AG04449 (cell line): ENCODE measurements around the gene LRRIQ1.
A peak's percentile ranks its signal among the peaks of the same experiment; 100 is the strongest.

Source experiments
- CTCF ChIA-PET: fragments of 350-600 bp; formaldehyde crosslinking; extraction: SDS; loops from one replicate; lab custom pipeline; 2021; ENCODE audit warnings: antibody characterized with exemption; lab: Yijun Ruan, JAX
- POLR2A ChIA-PET: fragments of 400-600, 350-600 bp; formaldehyde crosslinking; extraction: SDS; loops from one replicate; lab custom pipeline; 2020; ENCODE audit warnings: antibody characterized with exemption, inconsistent platforms; lab: Yijun Ruan, JAX
- DNase-seq: peaks from one replicate; pipeline ENCODE4 v3.0.0-alpha.2; 2010; ENCODE audit warnings: low read depth, low spot score
- H3K4me3 ChIP-seq: 2 replicates; pipeline ENCODE4 v1.5.1; 2011; ENCODE audit warnings: low read depth, mild to moderate bottlenecking, control low read depth, low read length
- CTCF ChIP-seq: IDR thresholded peaks from one replicate; pipeline ENCODE4 v1.5.1; 2011; ENCODE audit warnings: mild to moderate bottlenecking, moderate library complexity, low read length, control low read depth, inconsistent platforms; ENCODE audit not compliant: insufficient read depth; ENCODE audit errors: missing control alignments

The LRRIQ1 gene

GRCh38 chr12:85060916-85061315 is 24.8 kb downstream of the LRRIQ1 start:
- CTCF ChIA-PET = interaction anchor here (0.7 to 1.5 kb wide), 3 partner anchors 32 to 870 kb away, joined by 3 to 4 read pairs (median 3); no protein-coding TSS in a partner anchor
- no peak for TF ChIP-seq CTCF
- POLR2A ChIA-PET = no interaction called here

GRCh38 chr12:85065837-85066482 is 29.8 kb downstream of the LRRIQ1 start:
- no peak overlapping the region for H3K4me3 ChIP-seq
- ChIA-PET POLR2A (no interaction called here), CTCF (no interaction called here)
- DNase-seq = no peak
- no peak for TF ChIP-seq CTCF

More at GRCh38 chr12:85060916-85061315, 24.8 kb downstream of the LRRIQ1 start:
- H3K4me3 ChIP-seq = no peak overlapping the region
- no peak for DNase-seq

GRCh38 chr12:85072826-85073225 is 36.7 kb downstream of the LRRIQ1 start:
- ChIA-PET CTCF (interaction anchor here (0.7 kb wide), 1 partner anchor 848 kb away, joined by 3 read pairs; no protein-coding TSS in a partner anchor), POLR2A (no interaction called here)
- TF ChIP-seq CTCF = no peak
- no peak for DNase-seq
- no peak overlapping the region for H3K4me3 ChIP-seq

GRCh38 chr12:85076688-85077430 is 40.7 kb downstream of the LRRIQ1 start:
- TF ChIP-seq CTCF = peak; percentile 32
- ChIA-PET CTCF (interaction anchor here (0.7 to 2.4 kb wide), 9 partner anchors 9 to 372 kb away, joined by 3 to 13 read pairs (median 3); no protein-coding TSS in a partner anchor), POLR2A (no interaction called here)
- DNase-seq = peak; percentile 64
- no peak overlapping the region for H3K4me3 ChIP-seq

GRCh38 chr12:85085066-85085465 is 48.9 kb downstream of the LRRIQ1 start:
- ChIA-PET POLR2A (no interaction called here), CTCF (no interaction called here)
- H3K4me3 ChIP-seq = no peak overlapping the region
- no peak for TF ChIP-seq CTCF
- DNase-seq = no peak

- H3K4me3 ChIP-seq = no peak overlapping the region
- ChIA-PET POLR2A (no interaction called here), CTCF (interaction anchor here (1.1 kb wide), 1 partner anchor 13 kb away, joined by 3 read pairs; no protein-coding TSS in a partner anchor)
- DNase-seq = no peak
- TF ChIP-seq CTCF = no peak
Measured at GRCh38 chr12:85089792-85090191, 53.6 kb downstream of the LRRIQ1 start.
